GM21447 (cell line): ENCODE results near the gene ITGA11.

Source experiments
- ATAC-seq: cut with Tn5 transposase; IDR thresholded peaks from one replicate; pipeline ENCODE4 v1.9.1; 2021; ENCODE audit not compliant: unreplicated experiment

Gene ITGA11

DNA sequence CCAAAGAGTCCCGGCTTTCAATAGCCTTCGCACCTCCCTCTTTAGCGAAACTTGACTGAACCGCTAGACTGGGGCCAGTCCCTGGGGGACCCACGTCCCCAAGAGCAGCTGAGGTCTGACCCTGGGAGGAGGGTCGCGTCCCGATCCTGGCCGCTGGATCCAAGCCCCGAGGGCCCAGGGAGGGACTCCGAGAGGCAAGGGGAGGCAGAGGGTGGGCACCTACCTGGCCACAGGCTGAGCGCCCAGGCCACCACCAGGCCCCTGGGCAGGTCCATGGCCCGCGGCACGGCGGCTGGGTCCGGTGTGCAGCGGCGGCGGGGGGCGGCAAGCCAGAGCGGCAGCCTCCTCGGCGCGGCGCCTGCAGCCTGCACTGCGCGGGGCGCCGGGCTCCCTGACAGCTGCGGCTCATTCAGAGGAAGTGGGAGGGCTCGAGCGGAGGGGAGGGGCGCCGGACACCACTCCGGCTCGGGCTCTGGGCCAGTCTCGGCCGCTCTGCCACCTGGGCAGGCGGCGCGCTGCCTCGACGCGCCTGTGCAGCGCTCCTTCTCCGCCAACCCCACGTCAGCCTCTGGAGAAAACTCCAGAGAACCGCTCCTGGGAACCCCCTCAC is at the start of gene ITGA11:
Gene ITGA11 (minus strand): TSS at position 372 of the 610 bp plus-strand sequence. CDS start 97 bp downstream, at position 275.
- ATAC-seq: no peak

- ATAC-seq: no peak
Measured at GRCh38 chr15:68481321-68481720, 49.4 kb upstream of the ITGA11 start.

DNA sequence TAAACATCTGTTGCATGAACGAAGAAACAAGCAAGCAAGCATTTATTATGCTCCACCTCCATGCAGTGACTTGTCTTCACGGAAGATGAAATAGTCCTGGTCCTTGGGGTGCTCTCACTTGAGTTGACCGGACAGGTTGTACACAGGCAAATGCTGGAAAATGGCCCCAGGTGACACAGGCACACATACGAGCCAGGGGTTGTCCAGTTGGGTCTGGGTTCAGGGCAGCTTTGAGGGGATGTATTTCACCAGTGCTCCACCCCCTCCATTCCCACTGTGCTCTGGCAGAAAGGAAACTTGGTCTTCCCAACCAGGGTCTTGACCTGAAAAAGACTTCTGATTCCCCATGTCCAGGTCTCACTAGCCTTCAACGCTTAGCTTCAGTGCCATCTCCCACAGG is 48.3 kb upstream of the ITGA11 start:
- ATAC-seq: no peak

DNA sequence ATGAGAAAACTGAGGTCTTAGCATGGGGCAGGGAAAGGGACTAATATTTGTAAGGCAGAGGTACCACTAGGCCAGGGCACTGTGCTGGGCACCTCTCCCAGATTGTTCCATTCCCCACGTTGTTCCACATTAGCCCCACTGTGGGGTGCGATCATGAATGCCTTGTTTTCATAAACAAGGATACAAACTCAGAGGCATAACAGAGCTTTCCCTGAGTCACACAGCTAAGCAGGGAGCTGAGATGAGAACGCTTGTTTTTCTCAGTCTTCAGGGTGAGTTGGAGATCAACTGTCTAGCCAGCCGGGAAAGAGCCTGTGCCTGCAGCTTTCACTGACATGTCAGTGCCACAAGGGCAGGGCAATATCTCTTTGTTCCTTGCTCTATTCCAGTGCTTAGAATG is 47.9 kb upstream of the ITGA11 start:
- ATAC-seq: no peak

DNA sequence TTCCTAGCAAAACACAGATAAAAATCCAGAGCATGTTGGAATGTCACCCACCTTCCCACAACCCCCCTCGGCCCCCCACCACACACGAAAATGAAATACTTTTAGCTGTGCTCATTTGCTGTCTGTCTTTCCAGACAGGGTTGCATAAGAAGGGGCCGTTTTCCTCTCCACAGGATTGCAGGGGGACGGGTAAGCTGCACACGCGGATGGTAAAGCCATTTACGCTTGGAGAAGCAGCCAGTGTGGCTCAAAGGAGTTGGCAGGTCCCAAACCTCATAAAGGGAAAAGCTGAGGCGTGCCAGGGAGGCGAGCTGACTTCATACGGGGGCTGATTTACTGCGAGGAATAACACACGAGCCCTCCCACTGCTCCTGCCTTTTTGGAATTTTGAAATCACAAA is 47.4 kb upstream of the ITGA11 start:
- ATAC-seq: no peak

- no peak for ATAC-seq
Measured at GRCh38 chr15:68478853-68479252, 46.9 kb upstream of the ITGA11 start.

DNA sequence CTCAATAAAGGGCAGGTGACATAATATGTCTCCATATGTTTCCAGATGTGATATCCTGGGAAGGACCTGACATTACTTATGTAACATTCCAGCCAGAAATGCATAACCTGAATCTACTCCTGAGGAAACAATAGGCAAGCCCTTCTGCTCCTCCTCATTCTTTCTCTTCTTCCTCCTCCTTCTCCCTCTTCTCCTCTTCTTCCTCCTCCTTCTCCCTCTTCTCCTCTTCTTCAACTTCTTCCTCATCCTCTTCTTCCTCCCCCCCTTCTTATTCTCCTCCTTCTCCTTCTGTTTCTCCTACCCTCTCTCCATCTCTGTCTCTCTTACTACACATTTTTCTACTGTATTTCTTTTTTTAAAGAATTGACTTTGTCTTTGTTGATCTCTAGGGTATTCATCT is 43.5 kb upstream of the ITGA11 start:
- no peak for ATAC-seq

DNA sequence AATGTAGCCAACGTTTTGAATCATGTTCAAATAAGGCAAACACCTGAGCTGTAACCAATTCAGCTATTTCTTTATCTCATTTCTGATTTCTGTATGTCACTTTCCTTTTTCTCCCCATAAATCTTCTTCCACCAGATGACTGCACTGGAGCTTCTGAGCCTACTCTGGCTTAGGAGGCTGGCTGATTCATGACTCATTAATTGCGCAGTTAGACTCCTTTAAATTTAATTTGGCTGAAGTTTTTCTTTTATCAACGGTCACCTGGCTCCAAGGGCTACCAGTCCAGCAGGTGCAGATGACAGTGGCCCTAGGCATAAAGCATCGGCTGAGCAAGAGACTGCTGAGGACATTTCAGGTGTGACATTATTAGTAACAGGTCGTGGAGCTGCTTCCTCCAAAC is 39.6 kb upstream of the ITGA11 start:
- ATAC-seq: no peak

DNA sequence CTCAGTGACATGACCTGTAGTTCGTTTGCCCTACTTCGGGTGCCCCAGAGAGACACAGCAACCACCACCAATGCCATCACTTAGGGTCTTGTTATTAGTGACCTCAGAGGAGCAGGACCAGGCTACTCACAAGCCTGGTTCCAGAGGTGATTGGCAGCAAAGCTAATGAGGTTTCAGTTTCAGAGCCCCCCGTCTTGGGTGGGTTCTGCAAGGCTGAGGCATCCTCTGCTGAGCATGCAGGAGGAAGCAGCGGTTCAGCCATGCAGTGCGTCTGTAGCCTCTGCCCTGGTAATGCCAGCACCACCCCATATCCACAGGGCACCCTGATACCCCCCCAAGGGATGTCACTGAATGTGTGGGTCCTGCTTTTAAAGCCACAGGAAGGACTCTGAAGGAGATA is 39.0 kb upstream of the ITGA11 start:
- no peak for ATAC-seq

- ATAC-seq: no peak
Measured at GRCh38 chr15:68470049-68470742, 38.2 kb upstream of the ITGA11 start.

DNA sequence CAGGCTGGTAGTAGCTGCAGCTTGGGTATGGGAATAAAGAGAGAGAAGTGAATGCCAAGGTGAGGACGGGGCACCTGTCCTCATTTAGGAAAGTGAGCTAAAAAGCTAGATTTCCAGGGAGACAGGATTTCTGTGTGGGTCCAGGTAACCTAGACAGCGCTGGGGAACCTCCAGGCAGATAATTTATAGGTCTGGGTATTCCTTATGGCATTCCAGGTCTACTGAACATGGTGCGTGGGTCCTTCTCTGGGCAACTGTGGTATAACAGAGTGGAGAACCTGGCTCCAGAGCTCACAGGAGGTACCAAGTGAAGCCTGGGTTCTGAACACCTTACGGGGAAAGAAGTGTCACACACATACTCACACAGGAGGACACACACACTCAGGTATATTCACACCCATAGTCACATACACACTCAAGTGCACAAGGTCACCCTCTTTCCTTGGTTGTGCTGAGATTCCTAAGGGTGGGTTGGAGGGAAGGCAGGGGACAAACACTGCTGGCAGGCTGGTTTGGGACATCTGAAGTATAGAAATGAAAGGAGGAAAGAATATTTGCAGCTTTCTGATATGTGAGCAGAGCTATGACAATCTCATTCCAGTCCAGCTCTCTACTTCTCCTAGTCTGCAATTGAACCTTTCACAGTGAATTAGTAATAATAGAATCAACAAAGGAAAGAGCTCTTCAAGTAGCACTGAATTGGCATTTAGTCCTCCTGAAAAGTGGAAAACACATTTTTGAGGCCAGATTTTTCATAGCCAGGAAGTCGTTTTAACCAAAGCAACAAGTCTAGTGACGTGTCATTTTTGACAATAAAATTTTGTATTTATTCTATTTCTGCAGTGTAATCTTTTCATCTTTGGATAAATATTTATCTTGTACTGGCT is 37.4 kb upstream of the ITGA11 start:
- ATAC-seq: no peak

GRCh38 chr15:68466876-68467275 is 34.9 kb upstream of the ITGA11 start:
- no peak for ATAC-seq

DNA sequence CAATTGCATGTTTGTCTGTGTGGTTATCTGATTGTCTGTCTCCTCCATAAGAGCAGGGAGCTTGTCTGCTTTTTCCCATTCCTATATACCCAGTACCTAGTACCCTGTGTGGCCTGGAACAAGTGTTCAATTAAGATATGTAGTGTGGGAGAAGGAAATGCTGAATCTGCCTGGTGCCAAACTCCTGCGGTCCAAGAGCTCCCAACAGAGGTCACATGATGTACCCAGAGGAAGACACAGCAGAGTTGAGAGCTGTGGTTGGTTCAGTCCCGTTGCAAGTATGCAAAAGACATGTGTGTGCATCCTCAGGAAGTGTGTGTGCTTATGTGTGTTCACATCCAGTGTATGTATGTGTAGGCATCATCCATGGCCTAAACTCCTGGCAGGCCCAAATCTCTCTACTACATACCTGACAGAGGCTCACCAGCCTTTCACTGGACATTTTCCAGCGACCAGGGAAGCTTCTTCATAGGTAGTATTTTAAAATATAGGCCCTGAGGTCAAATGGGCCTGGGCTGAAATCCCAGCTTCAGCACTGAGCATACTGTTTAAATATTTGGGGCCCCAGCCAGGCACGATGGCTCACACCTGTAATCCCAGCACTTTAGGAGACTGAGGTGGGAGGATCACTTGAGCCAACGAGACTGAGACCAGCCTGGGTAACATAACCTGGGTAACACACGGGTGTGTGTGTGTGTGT is 34.0 kb upstream of the ITGA11 start:
- ATAC-seq: no peak

DNA sequence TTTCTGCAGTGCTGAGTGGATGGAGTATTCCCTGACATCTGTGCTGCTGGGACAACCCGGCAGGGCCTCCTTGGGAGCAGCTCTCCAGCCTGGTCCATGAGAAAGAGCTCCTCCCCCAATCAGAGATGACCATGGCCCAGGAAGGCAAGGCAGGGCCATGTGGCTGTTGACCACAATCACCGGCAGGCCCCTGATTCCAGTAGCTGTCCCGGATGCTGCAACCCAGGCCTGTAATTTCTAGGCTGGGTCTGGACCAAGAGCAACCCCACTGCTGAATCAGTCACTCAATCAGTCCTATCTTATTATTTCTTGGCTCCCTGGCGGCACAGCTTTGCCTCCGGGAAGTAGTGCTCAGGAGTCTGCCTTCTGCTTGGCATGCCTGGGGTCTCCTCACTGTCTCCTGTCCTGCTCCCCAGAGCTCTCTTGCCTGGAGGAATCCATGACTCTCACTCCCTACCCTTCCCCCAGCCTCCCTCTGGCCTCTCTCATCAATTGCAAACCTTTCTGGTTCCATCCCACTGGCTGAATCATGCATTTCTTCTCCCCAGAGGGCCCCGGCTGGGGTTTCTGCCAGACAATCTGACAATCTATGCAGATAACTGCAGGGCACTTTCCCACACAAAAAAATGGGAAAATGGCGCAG is 32.6 kb upstream of the ITGA11 start:
- no peak for ATAC-seq

DNA sequence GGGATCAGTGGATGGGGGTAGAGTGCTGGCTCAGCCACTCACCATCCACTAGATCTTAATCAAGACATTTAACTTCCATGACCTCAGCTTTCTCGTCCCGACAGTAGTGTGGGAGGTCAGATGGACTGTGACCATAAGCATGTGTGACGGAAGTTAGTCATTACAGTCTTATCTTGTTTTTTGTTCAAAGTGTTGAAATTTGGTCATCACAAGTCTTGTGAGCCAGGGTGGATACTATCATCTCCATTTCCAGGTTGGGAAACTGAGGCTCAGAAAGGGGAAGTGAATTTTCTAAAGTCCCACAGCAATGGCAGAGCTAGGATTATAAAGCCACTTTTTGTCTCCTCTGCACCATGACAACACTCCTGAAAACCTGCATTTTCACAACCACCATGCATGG is 32.0 kb upstream of the ITGA11 start:
- ATAC-seq: no peak

GRCh38 chr15:68463444-68463843 is 31.5 kb upstream of the ITGA11 start:
- no peak for ATAC-seq

GRCh38 chr15:68460166-68460565 is 28.2 kb upstream of the ITGA11 start:
- ATAC-seq: no peak

- no peak for ATAC-seq
Measured at GRCh38 chr15:68450192-68450591, 18.2 kb upstream of the ITGA11 start.

GRCh38 chr15:68449389-68449788 is 17.4 kb upstream of the ITGA11 start:
- ATAC-seq: no peak

DNA sequence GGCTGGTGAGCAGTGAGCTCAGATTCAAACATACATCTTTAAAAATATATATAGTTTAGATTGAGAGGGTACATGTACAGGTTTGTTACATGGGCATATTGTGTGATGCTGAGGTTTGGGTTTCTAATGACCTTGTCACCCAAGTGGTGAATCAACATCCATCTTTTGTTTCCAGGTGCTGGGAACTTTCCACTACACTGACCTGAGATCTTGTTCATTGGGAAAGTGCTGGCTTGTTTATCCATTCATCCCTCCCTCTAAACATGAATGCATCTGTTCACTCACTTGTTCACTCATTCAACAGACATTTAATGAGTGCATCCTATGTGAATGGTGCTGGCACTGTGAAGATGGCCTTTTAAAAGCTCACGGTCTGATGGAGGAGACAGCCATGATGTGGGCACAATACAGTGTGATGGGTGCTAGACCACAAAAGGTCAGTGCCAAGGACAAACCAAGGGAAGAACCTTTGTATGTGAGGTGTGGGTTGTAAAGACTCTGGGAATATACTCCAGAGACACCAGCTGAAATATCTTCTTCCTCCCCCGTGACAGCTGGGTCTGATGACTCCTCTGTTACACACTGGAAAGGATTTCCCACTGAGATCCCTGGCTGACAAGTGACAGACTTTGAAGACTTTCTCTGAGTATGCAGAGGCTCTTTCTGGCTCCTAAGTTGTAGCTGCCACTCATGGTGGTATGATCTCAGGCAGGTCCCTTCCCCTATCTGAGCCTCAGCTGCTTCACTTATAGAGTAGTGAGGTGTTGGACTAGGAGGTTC is 16.2 kb upstream of the ITGA11 start:
- ATAC-seq: no peak
